Hematopoietic multipotent progenitor cell treated with erythropoietin and hydrocortisone succinate and interleukin-3 and kit ligand, for 8 days (in vitro differentiated cells): ENCODE results near the gene NAV2.

Experiments used
- DNase-seq: peaks from one replicate; pipeline ENCODE4 v3.0.0-alpha.2; 2015

The NAV2 gene

GRCh38 chr11:20050048-20050447 lies 337.4 kb downstream of the NAV2 start:
- DNase-seq = no peak

GRCh38 chr11:20050551-20051333 lies 338.1 kb downstream of the NAV2 start:
- DNase-seq = no peak

GRCh38 chr11:20051469-20052399 lies 339.1 kb downstream of the NAV2 start:
- no peak for DNase-seq

- no peak for DNase-seq
Measured at GRCh38 chr11:20053572-20053971, 340.9 kb downstream of the NAV2 start.

- no peak for DNase-seq
Measured at GRCh38 chr11:20054584-20054983, 341.9 kb downstream of the NAV2 start.

GRCh38 chr11:20055312-20055711 lies 342.7 kb downstream of the NAV2 start:
- DNase-seq = no peak

GRCh38 chr11:20056109-20056949 lies 343.7 kb downstream of the NAV2 start:
- DNase-seq = no peak

GRCh38 chr11:20056950-20057943 lies 344.6 kb downstream of the NAV2 start:
- no peak for DNase-seq

GRCh38 chr11:20058749-20059458 lies 346.3 kb downstream of the NAV2 start:
- DNase-seq = no peak

GRCh38 chr11:20059587-20060021 lies 347.0 kb downstream of the NAV2 start:
- no peak for DNase-seq

- no peak for DNase-seq
Measured at GRCh38 chr11:20060181-20060580, 347.5 kb downstream of the NAV2 start.

GRCh38 chr11:20060647-20061205 lies 348.1 kb downstream of the NAV2 start:
- no peak for DNase-seq

GRCh38 chr11:20061776-20062175 lies 349.1 kb downstream of the NAV2 start:
- no peak for DNase-seq

- peak; percentile 39 for DNase-seq
Measured at GRCh38 chr11:20064961-20065405, 352.3 kb downstream of the NAV2 start.

GRCh38 chr11:20065406-20065805 lies 352.8 kb downstream of the NAV2 start:
- DNase-seq = no peak

- DNase-seq = no peak
Measured at GRCh38 chr11:20066013-20066782, 353.6 kb downstream of the NAV2 start.

GRCh38 chr11:20066783-20067156 lies 354.1 kb downstream of the NAV2 start:
- no peak for DNase-seq

- no peak for DNase-seq
Measured at GRCh38 chr11:20067665-20068064, 355.0 kb downstream of the NAV2 start.

- DNase-seq = no peak
Measured at GRCh38 chr11:20068691-20069090, 356.1 kb downstream of the NAV2 start.

- no peak for DNase-seq
Measured at GRCh38 chr11:20070459-20070858, 357.8 kb downstream of the NAV2 start.
